A549 (cell line): ENCODE data around the gene BANF2. TPM values are rescaled to one million over a fixed set of nuclear protein-coding genes. Genes with fewer than 3 reads are reported as not detected.

Source experiments
- ATAC-seq, 2 experiments: fragments of 200-7000 bp in 1 of 2; fragments of >200 bp in 1 of 2; cut with Nextera tagmentation in 1 of 2; cut with Tn5 transposase in 1 of 2; 3 replicates each; pipeline versions ENCODE4 v1.8.0 to v1.9.1; 2018 to 2020; ENCODE audit warnings: mild to moderate bottlenecking in 1 of 2, moderate library complexity in 1 of 2
- CTCF ChIA-PET: fragments of 300-600 bp; sonication (Branson Sonifier 250); formaldehyde crosslinking; extraction: SDS; loops from one replicate; lab custom pipeline; 2021; ENCODE audit warnings: antibody characterized with exemption, inconsistent platforms; lab: Yijun Ruan, JAX
- POLR2A ChIA-PET: fragments of 350-600 bp; formaldehyde crosslinking; extraction: SDS; loops from one replicate; lab custom pipeline; 2021; ENCODE audit warnings: antibody characterized with exemption, inconsistent platforms; lab: Yijun Ruan, JAX
- DNase-seq, 2 experiments: peaks; one replicate each; pipeline versions ENCODE4 v3.0.0 to v3.0.0-alpha.2; 2011 to 2016; ENCODE audit warnings: low read depth in 1 of 2, low spot score in 1 of 2
- FAIRE-seq: peaks from 2 replicates; lab custom pipeline; 2011; peaks lifted over from hg19 to GRCh38; lab: Jason Lieb, UNC
- H3K27ac ChIP-seq, 2 experiments: fragments of >200 bp; sonication (Bioruptor Twin); formaldehyde crosslinking; 3 replicates each; pipeline ENCODE4 v1.5.1; 2016 to 2017
- H3K4me1 ChIP-seq: fragments of >200 bp; sonication (Bioruptor Twin); formaldehyde crosslinking; 3 replicates; pipeline ENCODE4 v1.6.1; 2016
- H3K4me2 ChIP-seq: fragments of >200 bp; sonication (Bioruptor Twin); formaldehyde crosslinking; 3 replicates; pipeline ENCODE4 v1.6.1; 2016
- H3K4me3 ChIP-seq: fragments of >200 bp; sonication (Bioruptor Twin); formaldehyde crosslinking; 3 replicates; pipeline ENCODE4 v1.5.1; 2016
- H3K9me3 ChIP-seq: fragments of >200 bp; sonication (Bioruptor Twin); formaldehyde crosslinking; 3 replicates; pipeline ENCODE4 v1.6.1; 2016
- CEBPB ChIP-seq, 2 experiments: fragments of >200 bp in 1 of 2; sonication (Bioruptor Twin) in 1 of 2; formaldehyde crosslinking in 1 of 2; IDR thresholded peaks; 2 replicates each; pipeline ENCODE4 v1.6.1; 2012 to 2016
- EP300 ChIP-seq, 2 experiments: fragments of >200 bp; sonication (Bioruptor Twin); formaldehyde crosslinking; IDR thresholded peaks; 2 replicates in 1 of 2; 3 replicates in 1 of 2; pipeline ENCODE4 v1.6.1; 2016 to 2017
- HDAC2 ChIP-seq: fragments of 200-600 bp; sonication (generic); IDR thresholded peaks from 2 replicates; pipeline ENCODE4 v1.6.1; 2016
- JUN ChIP-seq, 2 experiments: fragments of >200 bp; sonication (Bioruptor Twin); formaldehyde crosslinking; IDR thresholded peaks; 2 replicates in 1 of 2; 3 replicates in 1 of 2; pipeline ENCODE4 v1.6.1; 2016 to 2017
- RFX5 ChIP-seq: fragments of 450-650 bp; IDR thresholded peaks from 2 replicates; pipeline ENCODE4 v1.7.1; 2014; ENCODE audit warnings: antibody characterized with exemption, mild to moderate bottlenecking, moderate library complexity
- SREBF2 ChIP-seq: fragments of 450-650 bp; IDR thresholded peaks from 2 replicates; pipeline ENCODE4 v1.6.1; 2014; ENCODE audit warnings: mild to moderate bottlenecking, moderate library complexity
- WGBS: methylation state at CpG from one replicate; pipeline ENCODE4 v1.1.6; 2017; ENCODE audit errors: missing lambda C conversion rate; 5-methylcytosine and 5-hydroxymethylcytosine counted together
- polyA plus RNA-seq, 4 experiments: library from polyadenylated mRNA; depleted of rRNA in 3 of 4; stranded (reverse); fragments of >200 nt; fragmentation: RNase III in 1 of 4; extraction: RNeasy Plus Mini Kit Qiagen cat#74134 plus additional on column Dnase treatment in 1 of 4; gene quantifications; 2 replicates in 3 of 4; 3 replicates in 1 of 4; pipeline ENCODE4 v1.2.3, GENCODE V29; 2011 to 2017
- TF ChIP-seq, protein P1 (sequence below): fragments of >200 bp; sonication (Bioruptor Twin); formaldehyde crosslinking; IDR thresholded peaks from 2 replicates; pipeline ENCODE4 v1.6.1; 2016
- TF ChIP-seq, protein P2 (sequence below): fragments of 250-450 bp; sonication (Bioruptor Pico); IDR thresholded peaks from 2 replicates; pipeline ENCODE4 v1.5.0; 2021; ENCODE audit warnings: mild to moderate bottlenecking, moderate library complexity, borderline replicate concordance

The BANF2 gene
- polyA plus RNA-seq, 2 of the 4 experiments (the other 2 are of a cell fraction): not detected

DNA sequence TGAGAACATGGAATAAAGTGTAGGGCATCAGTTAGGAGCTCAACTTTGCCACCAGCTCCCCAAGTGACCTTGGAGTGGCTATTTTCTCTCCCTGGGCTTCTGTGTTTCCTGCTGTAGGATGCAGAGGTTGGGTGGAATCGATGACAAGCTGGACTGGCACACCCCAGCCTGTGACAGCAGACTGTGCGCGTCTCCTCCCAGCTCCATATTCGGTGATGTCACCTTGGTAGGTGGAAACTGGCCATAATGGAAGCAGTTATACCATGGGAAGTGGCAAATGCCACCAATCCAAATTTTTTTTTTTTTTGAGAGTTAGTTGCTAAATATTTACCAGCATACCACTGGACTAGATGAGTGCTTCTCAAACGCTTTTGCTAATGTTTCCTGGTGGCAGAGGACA is 85.2 kb downstream of the BANF2 start:
- TF ChIP-seq CEBPB (IDR thresholded peaks at IDR 0.05) (no peak), HDAC2 (no peak), EP300 (IDR thresholded peaks at IDR 0.05) (no peak), RFX5 (no peak), SREBF2 (no peak), JUN (IDR thresholded peaks at IDR 0.05) (no peak)
- TF ChIP-seq, protein P1, sequence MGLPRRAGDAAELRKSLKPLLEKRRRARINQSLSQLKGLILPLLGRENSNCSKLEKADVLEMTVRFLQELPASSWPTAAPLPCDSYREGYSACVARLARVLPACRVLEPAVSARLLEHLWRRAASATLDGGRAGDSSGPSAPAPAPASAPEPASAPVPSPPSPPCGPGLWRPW: no peak
- TF ChIP-seq, protein P2, sequence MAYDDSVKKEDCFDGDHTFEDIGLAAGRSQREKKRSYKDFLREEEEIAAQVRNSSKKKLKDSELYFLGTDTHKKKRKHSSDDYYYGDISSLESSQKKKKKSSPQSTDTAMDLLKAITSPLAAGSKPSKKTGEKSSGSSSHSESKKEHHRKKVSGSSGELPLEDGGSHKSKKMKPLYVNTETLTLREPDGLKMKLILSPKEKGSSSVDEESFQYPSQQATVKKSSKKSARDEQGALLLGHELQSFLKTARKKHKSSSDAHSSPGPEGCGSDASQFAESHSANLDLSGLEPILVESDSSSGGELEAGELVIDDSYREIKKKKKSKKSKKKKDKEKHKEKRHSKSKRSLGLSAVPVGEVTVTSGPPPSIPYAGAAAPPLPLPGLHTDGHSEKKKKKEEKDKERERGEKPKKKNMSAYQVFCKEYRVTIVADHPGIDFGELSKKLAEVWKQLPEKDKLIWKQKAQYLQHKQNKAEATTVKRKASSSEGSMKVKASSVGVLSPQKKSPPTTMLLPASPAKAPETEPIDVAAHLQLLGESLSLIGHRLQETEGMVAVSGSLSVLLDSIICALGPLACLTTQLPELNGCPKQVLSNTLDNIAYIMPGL (CRISPR knock-in tag): no peak
- ChIA-PET POLR2A (no interaction called here), CTCF (interaction anchor here (0.6 to 2.2 kb wide), 4 partner anchors 11 to 164 kb away, joined by 3 to 6 read pairs (median 3); partner anchors contain the start of gene RRBP1)
- no peak for FAIRE-seq
- WGBS: 72% methylated on average over 5 of the region's 5 CpGs
- ATAC-seq: no peak
- Histone ChIP-seq H3K4me2 (no peak overlapping the region), H3K4me1 (no peaks in the 10 kb centered on the region), H3K4me3 (no peak overlapping the region), H3K27ac (no peak overlapping the region), H3K9me3 (no peaks in the 10 kb centered on the region)
- no peak for DNase-seq

Other genes with a start within 250 kb of the BANF2 start
- 6.1 and 7.2 TPM in 2 replicates for gene BFSP1, start 168.6 kb upstream of the BANF2 start, polyA plus RNA-seq (2011; rRNA removed)
- gene BFSP1, start 168.6 kb upstream of the BANF2 start, polyA plus RNA-seq (2017; fragmentation: RNase III; extraction: RNeasy Plus Mini Kit Qiagen cat#74134 plus additional on column Dnase treatment): 5.8 to 8.6 TPM (median 8.3 TPM) in 3 replicates
- 425 and 544 TPM in 2 replicates for gene DSTN, start 129.9 kb upstream of the BANF2 start, polyA plus RNA-seq (2011; rRNA removed)
- gene DSTN, start 129.9 kb upstream of the BANF2 start, polyA plus RNA-seq (2017; fragmentation: RNase III; extraction: RNeasy Plus Mini Kit Qiagen cat#74134 plus additional on column Dnase treatment): 1,014 to 1,239 TPM (median 1,131 TPM) in 3 replicates
- gene RRBP1, start 17.7 kb upstream of the BANF2 start, polyA plus RNA-seq (2011; rRNA removed): 51.6 and 56.5 TPM in 2 replicates
- gene RRBP1, start 17.7 kb upstream of the BANF2 start, polyA plus RNA-seq (2017; fragmentation: RNase III; extraction: RNeasy Plus Mini Kit Qiagen cat#74134 plus additional on column Dnase treatment): 71.2 to 81.8 TPM (median 79.6 TPM) in 3 replicates